GM21717 (cell line): ENCODE measurements around the gene TBR1.

Experiments
- ATAC-seq: cut with Tn5 transposase; IDR thresholded peaks from one replicate; pipeline ENCODE4 v1.9.1; 2021; ENCODE audit warnings: mild to moderate bottlenecking, moderate library complexity; ENCODE audit not compliant: unreplicated experiment

Gene TBR1

DNA sequence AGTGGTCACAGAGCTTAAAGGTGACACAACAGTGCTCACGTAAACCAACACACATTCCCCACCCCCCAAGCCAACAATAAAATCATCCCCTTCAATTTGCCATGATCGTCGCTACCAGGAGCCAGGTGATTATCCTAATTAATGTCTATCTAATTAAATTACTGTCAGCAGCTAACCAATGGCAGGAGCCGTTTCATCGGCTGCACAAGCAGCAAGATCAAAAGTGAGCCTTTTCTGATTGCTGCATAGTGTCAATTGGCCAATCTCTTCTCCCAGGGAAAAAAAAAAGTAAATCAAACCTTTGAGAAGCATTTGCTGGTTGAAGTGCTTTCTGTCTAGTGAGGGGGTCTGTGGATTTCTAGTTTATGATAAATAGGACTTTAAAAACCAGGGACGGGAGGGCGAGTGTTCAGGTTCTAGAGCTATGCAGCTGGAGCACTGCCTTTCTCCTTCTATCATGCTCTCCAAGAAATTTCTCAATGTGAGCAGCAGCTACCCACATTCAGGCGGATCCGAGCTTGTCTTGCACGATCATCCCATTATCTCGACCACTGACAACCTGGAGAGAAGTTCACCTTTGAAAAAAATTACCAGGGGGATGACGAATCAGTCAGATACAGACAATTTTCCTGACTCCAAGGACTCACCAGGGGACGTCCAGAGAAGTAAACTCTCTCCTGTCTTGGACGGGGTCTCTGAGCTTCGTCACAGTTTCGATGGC is at the start of gene TBR1:
TSS of gene TBR1 (plus strand) at position 311 of the 721 bp plus-strand sequence. CDS start at position 425, 114 bp downstream.
- ATAC-seq: no peak

DNA sequence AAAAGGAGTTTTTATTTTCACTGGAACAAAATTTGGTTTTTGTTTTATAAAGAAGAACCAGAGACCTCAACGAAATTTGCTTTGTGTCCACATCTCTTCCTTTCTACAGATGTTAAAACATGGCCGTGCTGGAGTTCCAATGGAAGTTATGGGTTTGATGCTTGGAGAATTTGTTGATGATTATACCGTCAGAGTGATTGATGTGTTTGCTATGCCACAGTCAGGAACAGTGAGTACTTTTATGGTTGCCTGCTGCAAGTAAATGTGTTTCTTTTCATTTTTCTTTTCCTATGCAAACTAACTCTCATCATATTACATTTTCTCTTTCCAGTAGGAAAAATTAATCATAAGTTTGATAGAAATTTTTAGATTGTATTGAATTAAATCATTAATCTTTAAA is 48.4 kb upstream of the TBR1 start:
- ATAC-seq: no peak

DNA sequence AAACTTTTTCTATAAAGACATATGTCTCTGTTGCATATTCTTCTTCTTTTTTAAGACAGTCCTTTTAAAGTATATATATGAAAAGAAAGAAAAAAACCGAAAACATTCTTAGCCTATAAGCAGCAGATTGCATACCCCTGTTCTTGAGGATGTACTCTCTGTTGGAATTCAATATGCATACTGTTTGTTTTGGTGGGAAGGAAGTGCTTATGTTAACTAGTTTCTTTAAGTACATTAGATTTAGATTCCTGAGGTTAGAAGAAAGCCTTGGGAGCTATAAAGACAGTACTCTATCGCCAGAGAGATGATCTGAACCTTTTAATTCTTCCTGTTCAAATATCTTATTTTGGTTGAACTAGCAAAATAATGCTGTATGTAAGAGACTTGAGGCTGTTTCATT is 46.8 kb upstream of the TBR1 start:
- ATAC-seq: no peak

DNA sequence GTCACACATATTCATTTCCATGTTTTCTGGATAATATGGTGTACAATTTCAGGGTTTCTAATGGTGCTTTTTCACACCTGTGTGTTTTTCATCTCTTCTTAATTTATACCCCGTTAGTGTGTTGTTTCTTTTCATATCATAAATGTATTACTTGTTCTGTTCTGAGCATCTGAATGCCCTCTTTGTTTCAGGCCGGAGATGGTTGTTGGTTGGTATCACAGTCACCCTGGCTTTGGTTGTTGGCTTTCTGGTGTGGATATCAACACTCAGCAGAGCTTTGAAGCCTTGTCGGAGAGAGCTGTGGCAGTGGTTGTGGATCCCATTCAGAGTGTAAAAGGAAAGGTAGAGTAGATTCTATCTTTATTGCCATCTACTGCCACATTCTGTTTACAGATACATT is 45.1 kb upstream of the TBR1 start:
- ATAC-seq: no peak

DNA sequence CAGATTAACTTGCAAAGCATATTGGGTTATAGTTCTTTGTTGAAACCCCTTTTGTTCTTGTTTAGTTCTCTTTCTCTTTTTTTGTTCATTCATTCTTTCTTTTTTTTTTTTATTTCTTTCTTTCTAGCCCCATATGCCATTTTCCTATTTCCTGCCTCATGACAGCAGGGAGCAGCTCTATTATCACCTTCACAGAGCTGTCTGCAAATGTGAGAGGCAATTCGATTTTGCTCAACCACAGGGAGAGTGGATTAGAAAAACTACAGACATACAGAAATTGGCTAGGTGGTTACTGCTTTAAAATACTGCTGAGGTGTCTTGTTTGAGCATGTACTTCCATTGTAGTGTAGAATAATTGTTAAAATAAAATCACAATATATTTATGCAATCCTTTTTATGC is 44.2 kb upstream of the TBR1 start:
- ATAC-seq: no peak

DNA sequence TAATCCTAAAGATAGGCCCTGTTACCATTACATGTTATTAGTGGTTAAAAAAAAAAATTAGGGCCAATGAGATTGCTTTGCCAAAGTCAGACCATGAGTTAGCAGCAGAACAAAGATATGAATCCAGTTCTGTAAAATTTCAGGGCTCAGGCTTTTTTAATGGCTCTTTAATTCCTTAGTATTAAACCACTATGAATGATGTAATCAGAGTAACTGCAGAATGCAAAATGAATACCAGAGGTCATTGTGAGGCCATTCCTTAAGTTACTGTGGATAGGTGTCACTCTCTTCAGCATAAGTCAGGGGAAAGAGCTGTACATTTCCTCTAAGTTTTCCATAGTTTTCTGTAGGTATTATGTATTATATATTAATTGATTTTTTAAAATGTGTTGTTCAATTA is 42.2 kb upstream of the TBR1 start:
- no peak for ATAC-seq

DNA sequence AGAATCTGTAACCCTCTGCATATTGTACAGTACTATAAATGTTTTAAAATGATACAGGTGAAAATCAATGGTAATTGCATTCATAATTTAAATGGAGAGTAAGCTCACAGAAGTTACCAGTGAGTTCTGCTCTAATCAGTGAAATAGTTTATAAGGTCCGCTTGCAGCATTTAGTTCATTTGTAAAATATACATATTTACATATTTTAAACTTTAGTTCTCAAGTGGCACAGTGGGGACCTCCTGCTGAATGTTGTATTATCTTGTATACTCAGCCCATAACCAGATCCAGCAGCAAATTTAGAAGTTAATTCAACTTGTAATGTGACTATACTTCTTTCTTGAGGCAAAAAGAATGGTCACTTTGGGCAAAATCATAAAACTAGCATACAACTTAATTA is 41.7 kb upstream of the TBR1 start:
- ATAC-seq: no peak

DNA sequence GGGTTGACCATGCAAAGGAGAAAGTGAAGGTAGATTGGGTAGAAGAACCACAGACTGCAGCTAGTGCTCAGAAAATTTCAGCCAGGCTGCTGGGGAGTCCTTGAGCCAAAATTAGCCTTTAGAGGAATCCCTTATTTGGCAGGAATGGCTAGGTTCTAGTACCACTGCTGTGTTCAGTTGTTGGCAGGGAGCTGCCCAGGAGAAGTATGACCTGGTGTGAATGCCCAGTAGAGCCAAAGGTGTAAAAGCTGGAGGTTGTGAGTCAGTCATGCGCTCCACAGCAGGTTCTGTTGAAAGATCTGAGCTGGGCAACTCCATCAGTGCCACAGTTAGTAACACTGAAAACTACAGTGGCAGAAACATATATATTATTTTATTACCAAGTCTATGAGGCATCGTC is 36.4 kb upstream of the TBR1 start:
- ATAC-seq: no peak

DNA sequence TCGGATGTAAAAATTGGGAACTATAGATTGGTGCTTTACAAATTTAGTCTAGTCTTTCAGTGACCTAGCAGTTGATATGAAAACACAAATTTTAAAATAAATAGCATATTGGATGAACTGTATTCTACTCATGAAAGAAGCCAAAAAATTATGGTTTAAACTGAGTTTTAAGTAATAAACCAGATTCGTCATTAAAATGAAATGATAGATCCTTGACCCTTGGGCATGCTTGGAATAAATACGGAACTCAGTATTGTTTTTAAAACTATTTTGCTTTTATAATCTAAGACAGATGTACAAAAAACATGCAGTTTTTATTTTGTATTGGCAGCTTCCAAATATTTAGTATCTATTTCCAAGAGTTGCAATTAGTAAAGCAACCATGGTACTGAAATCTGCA is 34.6 kb upstream of the TBR1 start:
- ATAC-seq: no peak

DNA sequence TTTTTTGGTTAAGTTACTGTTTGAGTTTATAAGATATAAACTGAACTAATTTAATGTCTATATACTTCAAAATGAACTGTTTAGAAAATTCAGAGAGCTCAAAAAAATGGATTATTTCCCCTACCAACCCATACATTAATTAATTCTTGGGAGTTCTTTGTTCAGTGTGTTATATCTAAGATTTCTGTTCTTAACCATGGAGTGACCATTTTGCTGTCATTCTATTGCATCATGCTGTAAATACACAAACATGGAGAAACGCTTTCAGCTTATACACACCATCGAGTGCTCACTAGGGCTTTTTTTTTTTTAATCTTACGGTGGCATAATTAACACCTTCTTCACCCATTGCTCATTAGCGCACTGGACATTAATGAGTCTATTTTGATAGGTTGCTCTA is 33.4 kb upstream of the TBR1 start:
- ATAC-seq: no peak

DNA sequence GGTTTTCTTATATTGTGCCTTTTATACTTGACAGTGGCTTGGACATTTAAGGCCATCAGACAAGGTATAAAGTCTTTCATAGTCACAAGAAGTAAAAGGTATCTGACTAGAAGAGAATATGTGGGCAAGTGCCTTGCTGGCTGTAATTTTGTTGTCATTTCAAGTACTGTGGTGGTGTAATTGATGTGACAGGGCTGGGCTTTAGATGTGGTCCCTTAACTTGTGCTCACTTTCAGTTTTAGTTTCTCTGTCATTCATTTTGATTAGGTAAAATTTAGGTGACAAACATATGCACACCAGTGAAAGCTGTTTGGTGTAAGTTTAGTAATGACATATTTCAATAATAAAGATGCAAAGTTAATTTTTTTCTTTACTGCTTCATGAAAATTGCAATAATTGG is 31.2 kb upstream of the TBR1 start:
- ATAC-seq: peak; percentile 92

DNA sequence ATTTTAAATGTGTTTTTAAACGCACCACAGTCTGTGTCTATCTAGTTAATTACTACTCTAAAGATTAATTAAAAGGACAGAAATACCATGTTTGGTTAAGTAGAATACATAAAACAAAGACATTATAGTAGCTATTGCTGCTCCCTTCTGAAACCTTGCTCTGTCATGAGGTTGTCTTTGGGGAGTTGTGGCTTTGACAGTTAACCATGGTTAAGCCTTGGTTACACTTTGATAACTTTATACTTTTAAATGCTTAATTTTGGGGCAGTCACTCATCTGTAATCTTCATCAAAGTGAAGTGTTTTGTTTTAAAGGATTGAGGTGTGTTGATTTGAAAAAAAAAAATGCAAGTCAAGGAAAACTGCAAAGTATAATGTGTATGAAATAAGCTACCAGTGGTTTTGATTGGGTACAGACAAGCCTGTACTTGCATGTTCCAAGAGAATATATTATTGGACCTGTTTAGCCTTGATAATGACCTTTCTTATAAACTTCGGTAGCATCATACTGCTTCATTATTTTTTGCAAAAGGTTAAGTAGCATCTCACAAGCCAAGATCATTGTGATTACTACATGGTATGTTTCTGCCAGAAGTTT is 29.8 kb upstream of the TBR1 start:
- ATAC-seq: peak; percentile 47

DNA sequence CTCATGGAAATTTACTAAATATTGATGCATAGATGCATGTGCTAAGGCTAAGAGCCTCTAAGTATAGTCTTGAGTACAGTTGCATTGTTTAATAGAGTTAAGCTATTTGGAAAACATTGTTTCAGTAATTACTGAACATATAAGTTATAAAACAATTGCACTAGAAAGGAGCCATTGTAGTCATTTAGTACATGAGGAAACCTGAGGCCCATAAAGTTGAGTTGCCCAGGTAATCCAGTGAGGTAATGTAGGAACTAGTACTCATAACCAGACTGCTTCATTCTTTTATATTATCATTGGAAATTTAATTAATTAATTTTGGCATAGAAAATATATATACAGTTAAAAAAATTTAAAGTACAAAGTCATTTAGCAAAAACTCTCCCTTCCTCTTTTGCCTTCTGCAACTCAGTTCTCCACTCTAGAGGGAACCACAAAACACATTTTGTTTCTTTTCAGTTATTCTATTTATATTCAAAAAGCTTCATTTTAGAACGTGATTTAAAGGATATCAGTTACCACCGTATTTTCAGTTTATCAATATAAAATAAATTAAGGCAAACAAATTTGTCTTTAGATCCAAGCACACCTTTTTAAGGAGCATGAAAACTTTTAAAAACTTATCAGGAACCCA is 27.8 kb upstream of the TBR1 start:
- no peak for ATAC-seq

DNA sequence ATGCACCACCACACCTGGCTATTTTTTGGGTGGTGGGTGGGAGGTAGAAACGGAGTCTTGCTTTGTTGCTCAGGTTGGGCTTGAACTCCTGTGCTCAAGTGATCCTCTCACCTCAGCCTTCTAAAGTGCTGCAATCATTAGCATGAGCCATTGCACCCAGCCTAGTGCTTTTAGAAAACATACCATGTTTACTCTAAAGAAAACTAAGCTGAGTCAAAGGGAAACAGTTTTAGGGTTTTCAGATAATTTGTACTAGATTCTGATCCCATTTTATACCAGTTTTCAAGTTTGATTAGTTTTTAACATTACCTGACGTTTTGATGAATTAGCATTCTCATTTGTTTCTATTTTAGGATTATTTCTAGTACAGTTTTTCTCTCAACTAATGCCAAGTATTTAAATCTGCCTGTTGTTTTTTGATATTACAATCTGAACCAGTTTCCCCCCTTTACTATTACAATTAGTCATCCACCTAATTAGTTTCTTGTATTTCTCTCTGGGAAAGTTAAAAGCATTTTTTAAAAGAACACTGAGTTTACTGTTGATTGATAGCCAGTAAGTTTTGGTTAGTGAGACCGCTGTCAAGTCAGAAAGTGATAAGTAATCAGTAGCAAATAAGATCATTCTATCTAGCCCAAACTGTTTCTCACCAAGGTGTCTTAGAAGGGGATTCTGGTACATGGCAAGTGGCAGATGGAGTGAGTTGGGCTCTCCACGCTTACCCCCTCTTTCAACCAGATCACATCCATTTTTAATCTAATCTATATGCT is 24.2 kb upstream of the TBR1 start:
- ATAC-seq: no peak

DNA sequence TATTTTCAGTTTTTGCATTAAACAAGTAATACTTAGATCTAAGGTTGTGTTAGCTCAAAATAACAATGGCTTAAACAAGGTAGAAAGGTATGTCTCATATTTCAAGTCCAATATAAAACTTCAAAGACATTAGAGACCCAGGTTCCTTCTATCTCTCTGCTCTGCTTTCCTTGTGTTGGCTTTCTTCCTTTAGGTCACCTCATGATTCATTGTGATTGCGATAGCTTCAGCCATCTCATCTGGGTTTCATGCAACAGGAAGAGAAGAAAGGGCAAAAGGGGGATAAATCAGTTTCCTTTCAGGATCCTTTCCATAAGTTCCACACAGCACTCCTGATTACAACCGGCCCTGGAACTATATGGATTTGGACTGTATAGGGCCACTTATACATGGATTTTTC is 16.0 kb upstream of the TBR1 start:
- ATAC-seq: no peak

DNA sequence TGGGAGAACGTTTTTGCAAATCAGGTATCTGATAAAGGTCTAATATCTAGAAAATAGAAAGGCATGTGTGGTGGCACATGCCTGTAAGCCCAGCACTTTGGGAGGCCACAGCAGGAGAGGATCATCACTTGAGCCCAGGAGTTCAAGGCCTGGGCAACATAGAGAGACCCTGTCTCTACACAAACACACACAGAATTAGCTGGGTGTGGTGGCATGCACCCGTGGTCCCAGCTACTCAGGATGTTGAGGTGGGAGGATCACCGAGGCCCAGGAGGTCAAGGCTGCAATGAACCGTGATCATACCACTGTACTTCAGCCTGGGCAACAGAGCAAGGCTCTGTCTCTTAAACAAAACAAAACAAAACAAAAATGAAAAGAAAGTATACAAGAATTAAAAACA is 13.8 kb upstream of the TBR1 start:
- no peak for ATAC-seq

DNA sequence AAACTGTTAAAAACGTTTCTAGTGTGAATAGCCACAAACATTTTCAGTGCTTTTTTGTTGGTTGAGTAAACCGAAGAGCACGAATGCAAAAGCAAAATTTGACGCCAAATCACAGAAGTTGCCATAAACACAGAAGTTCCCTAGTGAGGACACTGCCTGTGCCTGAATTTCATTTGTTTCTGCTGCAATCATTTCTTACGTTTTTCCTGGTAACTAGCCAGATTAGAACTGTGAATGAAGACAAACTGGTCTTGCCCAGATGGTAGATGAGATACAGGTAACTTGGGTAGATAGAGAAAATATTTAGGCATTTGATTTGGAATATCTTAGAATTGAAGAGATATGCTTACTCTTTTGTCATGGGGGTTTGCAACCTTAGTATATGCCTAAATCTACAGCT is 9.8 kb upstream of the TBR1 start:
- ATAC-seq: no peak

DNA sequence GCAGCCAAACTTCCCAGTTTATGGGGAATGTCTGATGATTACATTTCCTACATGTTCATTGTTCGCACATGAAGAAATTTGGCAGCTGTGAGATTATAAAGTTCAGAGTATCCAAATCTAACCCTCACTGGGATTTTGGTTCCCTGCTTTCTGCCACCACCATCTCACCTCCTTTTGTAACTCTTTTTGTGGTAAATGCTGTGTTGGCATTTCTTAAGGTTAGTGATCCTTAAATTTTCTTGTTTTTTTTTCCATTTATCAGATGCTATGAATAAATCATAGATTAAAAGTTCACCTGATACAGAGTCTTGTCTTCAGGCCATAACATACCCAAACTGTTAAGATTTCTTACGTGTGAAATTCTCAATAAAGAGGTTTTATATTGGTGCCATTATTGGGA is 8.5 kb upstream of the TBR1 start:
- ATAC-seq: no peak

DNA sequence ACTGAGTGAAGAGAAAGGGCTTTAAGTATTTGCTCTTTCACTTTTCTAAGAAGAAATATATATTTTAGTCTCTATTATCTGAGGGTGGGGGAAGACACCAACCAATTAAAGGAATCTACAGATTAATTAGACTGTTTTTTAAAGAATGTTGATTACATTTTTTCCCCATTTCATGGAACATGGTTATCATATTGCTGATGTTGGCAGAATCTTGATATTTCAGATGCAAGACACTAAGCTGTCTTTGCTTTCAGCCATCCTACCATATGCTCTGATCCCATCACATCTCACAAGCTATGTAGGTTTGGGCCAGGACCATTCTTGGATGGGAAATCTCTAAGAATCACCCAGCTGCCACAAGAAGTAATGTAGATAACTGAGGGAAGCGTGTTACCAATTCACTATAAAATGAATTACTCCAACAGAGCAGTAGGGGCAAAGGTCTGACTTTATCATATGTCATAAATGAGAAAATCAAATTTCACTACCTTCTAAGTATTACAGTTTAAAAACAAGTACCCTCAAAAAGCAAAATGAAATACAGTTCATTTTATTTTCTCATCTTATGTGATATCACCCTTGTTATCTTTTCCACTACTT is 6.7 kb upstream of the TBR1 start:
- no peak for ATAC-seq

DNA sequence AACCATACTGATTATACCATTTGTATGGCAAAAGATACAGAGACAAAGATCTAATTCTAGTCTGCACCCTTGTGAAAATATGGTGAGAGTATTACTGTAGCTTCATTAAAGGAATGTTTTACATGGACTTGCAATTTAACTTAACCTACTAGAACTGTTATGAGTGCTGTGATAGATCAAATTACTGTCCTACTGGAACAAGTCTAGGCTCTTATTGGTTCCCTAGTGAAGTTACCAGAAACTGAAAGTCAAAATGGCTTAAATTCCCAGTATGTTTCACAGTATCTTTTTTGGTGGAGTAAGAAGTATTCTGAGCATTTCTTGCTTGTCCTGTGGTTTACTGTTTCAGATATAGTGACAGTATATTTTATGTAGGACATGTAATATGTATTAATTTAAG is 3.8 kb upstream of the TBR1 start:
- ATAC-seq: no peak
